Endothelial cell of umbilical vein (primary cell): ENCODE data around the gene SUPT3H. TPM values are rescaled to one million over a fixed set of nuclear protein-coding genes. Genes with fewer than 3 reads are reported as not detected.

ENCODE experiments used
- BruUV-seq: library from RNA; stranded (reverse); fragments of 400-500 nt; replicated peaks from 2 replicates; lab custom pipeline; 2021; lab: Mats Ljungman, UMichigan
- CTCF ChIA-PET: fragments of 300-600, 350-600 bp; sonication (Branson Sonifier 250); formaldehyde crosslinking; loops from one replicate; lab custom pipeline; 2021; ENCODE audit warnings: antibody characterized with exemption, inconsistent platforms; lab: Charles Lee
- POLR2A ChIA-PET: fragments of 300-600, 350-600 bp; sonication (Branson Sonifier 250); formaldehyde crosslinking; loops from one replicate; lab custom pipeline; 2021; ENCODE audit warnings: antibody characterized with exemption, inconsistent platforms; lab: Charles Lee
- DNase-seq: peaks from one replicate; pipeline ENCODE4 v3.0.0-alpha.2; 2011; ENCODE audit warnings: low read depth, low spot score
- FAIRE-seq: peaks from 2 replicates; lab custom pipeline; 2011; peaks lifted over from hg19 to GRCh38; lab: Jason Lieb, UNC
- H2AFZ ChIP-seq: 2 replicates; pipeline ENCODE4 v1.6.0; 2012; ENCODE audit warnings: low read depth, low read length, control low read depth, inconsistent platforms
- H3K27ac ChIP-seq: 2 replicates; pipeline ENCODE4 v1.5.1; 2011; ENCODE audit warnings: low read depth, mild to moderate bottlenecking, control low read depth, low read length, moderate library complexity; ENCODE audit not compliant: insufficient read depth
- H3K27me3 ChIP-seq, 2 experiments: 2 replicates each; pipeline versions ENCODE4 v1.6.0 to v1.6.1; 2011; ENCODE audit warnings: low read length in 2 of 2, mixed read lengths in 1 of 2; ENCODE audit not compliant: control insufficient read depth in 2 of 2, insufficient read depth in 2 of 2
- H3K36me3 ChIP-seq, 2 experiments: 2 replicates in 1 of 2; 3 replicates in 1 of 2; pipeline ENCODE4 v1.5.1; 2011; ENCODE audit warnings: low read length in 2 of 2, mild to moderate bottlenecking in 1 of 2, moderate library complexity in 1 of 2; ENCODE audit not compliant: control insufficient read depth in 2 of 2, insufficient read depth in 2 of 2; ENCODE audit errors: extremely low read depth in 1 of 2
- H3K4me1 ChIP-seq: 3 replicates; pipeline ENCODE4 v1.5.1; 2011; ENCODE audit warnings: mild to moderate bottlenecking, low read length; ENCODE audit not compliant: control insufficient read depth, insufficient read depth; ENCODE audit errors: extremely low read depth
- H3K4me2 ChIP-seq: 2 replicates; pipeline ENCODE4 v1.6.1; 2011; ENCODE audit warnings: low read length, control low read depth, mixed read lengths; ENCODE audit not compliant: insufficient read depth
- H3K4me3 ChIP-seq, 3 experiments: fragments of 200-600 bp in 1 of 3; sonication (generic), shearing (Covaris generic) in 1 of 3; replicated peaks in 1 of 3; 2 replicates each; pipeline ENCODE4 v1.5.1; 2011 to 2016; ENCODE audit warnings: control low read depth in 3 of 3, low read length in 3 of 3, mild to moderate bottlenecking in 2 of 3, inconsistent platforms in 1 of 3, low read depth in 1 of 3, moderate library complexity in 1 of 3; ENCODE audit not compliant: insufficient read depth in 1 of 3
- H3K79me2 ChIP-seq: 2 replicates; pipeline ENCODE4 v1.6.0; 2012; ENCODE audit warnings: low read length, inconsistent platforms; ENCODE audit not compliant: control insufficient read depth, insufficient read depth
- H3K9ac ChIP-seq: replicated peaks from 2 replicates; pipeline ENCODE3; 2011; ENCODE audit warnings: low read length, control low read depth; ENCODE audit not compliant: insufficient read depth; ENCODE audit errors: extremely low read depth
- H3K9me1 ChIP-seq: replicated peaks from 3 replicates; pipeline ENCODE4 v1.6.0; 2011; ENCODE audit warnings: mild to moderate bottlenecking, low read length; ENCODE audit not compliant: control insufficient read depth, insufficient read depth; ENCODE audit errors: extremely low read depth
- H3K9me3 ChIP-seq: replicated peaks from 2 replicates; pipeline ENCODE4 v1.5.1; 2012; ENCODE audit warnings: low read length, inconsistent platforms; ENCODE audit not compliant: control insufficient read depth, insufficient read depth
- H4K20me1 ChIP-seq: replicated peaks from 2 replicates; pipeline ENCODE3; 2011; ENCODE audit warnings: mild to moderate bottlenecking, low read length; ENCODE audit not compliant: control insufficient read depth, insufficient read depth; ENCODE audit errors: extremely low read depth
- CTCF ChIP-seq, 2 donors: IDR thresholded peaks; 1 replicate in 1 of 2; 2 replicates in 1 of 2; pipeline ENCODE4 v1.5.1; 2011; ENCODE audit warnings: low read length in 2 of 2, mild to moderate bottlenecking in 2 of 2, moderate library complexity in 2 of 2, control low read depth in 1 of 2, inconsistent platforms in 1 of 2, low read depth in 1 of 2; ENCODE audit not compliant: insufficient read depth in 1 of 2; ENCODE audit errors: extremely low read depth in 1 of 2
- EZH2 ChIP-seq: IDR thresholded peaks from 2 replicates; pipeline ENCODE4 v1.6.1; 2012; ENCODE audit warnings: borderline replicate concordance, low read depth, mild to moderate bottlenecking, moderate library complexity, low read length, inconsistent platforms; ENCODE audit not compliant: severe bottlenecking
- FOS ChIP-seq: IDR thresholded peaks from 2 replicates; pipeline ENCODE4 v1.6.1; 2011; ENCODE audit warnings: mild to moderate bottlenecking, low read length, moderate library complexity, borderline replicate concordance; ENCODE audit not compliant: insufficient read depth
- GATA2 ChIP-seq: IDR thresholded peaks from 2 replicates; pipeline ENCODE4 v1.7.0; 2011; ENCODE audit warnings: low read depth, mild to moderate bottlenecking, moderate library complexity, mixed read lengths, low read length; ENCODE audit not compliant: insufficient read length, insufficient read depth
- JUN ChIP-seq: IDR thresholded peaks from 2 replicates; pipeline ENCODE4 v1.6.1; 2011; ENCODE audit warnings: borderline replicate concordance, low read depth; ENCODE audit not compliant: insufficient read length, insufficient read depth
- MAX ChIP-seq: IDR thresholded peaks from 2 replicates; pipeline ENCODE4 v1.6.1; 2011; ENCODE audit not compliant: insufficient read depth, insufficient read length
- MYC ChIP-seq: IDR thresholded peaks from one replicate; pipeline ENCODE4 v1.6.1; 2011; ENCODE audit warnings: mild to moderate bottlenecking, low read depth, low read length
- POLR2A ChIP-seq: IDR thresholded peaks from 2 replicates; pipeline ENCODE4 v1.6.1; 2012; ENCODE audit warnings: low read depth, mild to moderate bottlenecking, control low read depth, low read length
- POLR2AphosphoS5 ChIP-seq: IDR thresholded peaks from 2 replicates; pipeline ENCODE4 v1.6.1; 2012; ENCODE audit warnings: low read depth, mild to moderate bottlenecking, control low read depth, low read length, moderate library complexity; ENCODE audit not compliant: insufficient read depth
- dilution Hi-C: fragments of 300-500 bp; cut with MboI; formaldehyde crosslinking; loops from one replicate; pipeline ENCODE4 v1.15.0; 2019; ENCODE audit warnings: low sequenced_read_pairs; ENCODE audit not compliant: extremely low pct_ligation_motif_present
- intact Hi-C: fragments of 100-400 bp; cut with micrococcal nuclease; formaldehyde crosslinking; loops from one replicate; pipeline ENCODE4 v1.10.0; 2022
- polyA plus RNA-seq, 4 experiments: library from polyadenylated mRNA; depleted of rRNA in 3 of 4; stranded (reverse) in 3 of 4; unstranded in 1 of 4; fragments of >200 nt; gene quantifications; 2 replicates each; pipeline versions ENCODE4 v1.2.1 to v1.2.3, GENCODE V29; 2011 to 2012; ENCODE audit warnings: missing spikeins in 1 of 4
- total RNA-seq: library from RNA; stranded (reverse); gene quantifications from 2 replicates; pipeline ENCODE4 v1.2.3, GENCODE V29; 2021

Gene SUPT3H
- total and polyA plus RNA-seq, 2 donors (not counting 3 experiments of a cell fraction or from before 2014, with no cell fraction given): 8.3 to 9.8 TPM

DNA sequence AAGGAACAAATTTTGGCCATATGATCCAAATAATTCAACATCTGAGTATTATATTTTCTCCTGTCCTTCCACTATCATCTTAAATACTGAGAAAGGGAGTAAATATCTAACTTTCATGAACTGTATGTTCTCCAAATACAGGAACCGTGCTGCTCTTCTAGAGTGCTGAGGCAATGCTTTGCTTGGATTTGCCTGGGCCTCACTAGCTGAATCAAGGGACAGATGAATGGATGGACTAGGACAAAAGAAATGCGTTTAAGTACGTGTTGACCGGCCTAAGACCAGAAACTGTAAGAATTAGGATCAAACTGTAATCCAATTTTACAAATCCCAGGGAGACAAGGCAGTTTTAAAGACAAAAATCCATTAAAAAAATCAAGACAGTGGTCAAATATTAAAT, 412.0 kb downstream of the SUPT3H start:
- Histone ChIP-seq H3K36me3 (no peaks in the 10 kb centered on the region), H3K4me3 (no peak overlapping the region), H3K4me1 (peaks cover 7% of the 10 kb centered on the region), H3K27me3 (no peaks in the 10 kb centered on the region), H3K9me3 (no peaks in the 10 kb centered on the region), H3K27ac (no peak overlapping the region), H3K4me2 (no peak overlapping the region), H3K9me1 (no peaks in the 10 kb centered on the region), H4K20me1 (no peaks in the 10 kb centered on the region), H2AFZ (no peak overlapping the region), H3K9ac (no peak overlapping the region), H3K79me2 (no peaks in the 10 kb centered on the region)
- POLR2A ChIA-PET: no interaction called here
- FAIRE-seq (no peak), DNase-seq (no peak)
- no TSS peak for BruUV-seq
- TF ChIP-seq CTCF (IDR thresholded peaks at IDR 0.05; ENCODE audit: extremely low read depth in 1 of 2, insufficient read depth in 1 of 2, low read depth in 1 of 2, low read length in 2 of 2): no peak
- TF ChIP-seq POLR2AphosphoS5: no peak
- no peak for TF ChIP-seq FOS
- TF ChIP-seq GATA2: no peak
- no peak for TF ChIP-seq MYC
- no peak for TF ChIP-seq POLR2A
- no peak for TF ChIP-seq EZH2
- TF ChIP-seq JUN: no peak
- no peak for TF ChIP-seq MAX
- CTCF ChIA-PET: no interaction called here
- dilution Hi-C loops (no loop called here), intact Hi-C loops (no loop called here)
